A204.1 (cell line): ENCODE measurements around the gene CASTOR1.
"Not testable (repeated sequence)": the region's sequence is repeated elsewhere in the genome, so short reads cannot be mapped to it uniquely, and the experiment has no call there.

Source experiments
- FAIRE-seq: peaks from 2 replicates; lab custom pipeline; 2012; peaks lifted over from hg19 to GRCh38; lab: Jason Lieb, UNC

CASTOR1 gene

DNA sequence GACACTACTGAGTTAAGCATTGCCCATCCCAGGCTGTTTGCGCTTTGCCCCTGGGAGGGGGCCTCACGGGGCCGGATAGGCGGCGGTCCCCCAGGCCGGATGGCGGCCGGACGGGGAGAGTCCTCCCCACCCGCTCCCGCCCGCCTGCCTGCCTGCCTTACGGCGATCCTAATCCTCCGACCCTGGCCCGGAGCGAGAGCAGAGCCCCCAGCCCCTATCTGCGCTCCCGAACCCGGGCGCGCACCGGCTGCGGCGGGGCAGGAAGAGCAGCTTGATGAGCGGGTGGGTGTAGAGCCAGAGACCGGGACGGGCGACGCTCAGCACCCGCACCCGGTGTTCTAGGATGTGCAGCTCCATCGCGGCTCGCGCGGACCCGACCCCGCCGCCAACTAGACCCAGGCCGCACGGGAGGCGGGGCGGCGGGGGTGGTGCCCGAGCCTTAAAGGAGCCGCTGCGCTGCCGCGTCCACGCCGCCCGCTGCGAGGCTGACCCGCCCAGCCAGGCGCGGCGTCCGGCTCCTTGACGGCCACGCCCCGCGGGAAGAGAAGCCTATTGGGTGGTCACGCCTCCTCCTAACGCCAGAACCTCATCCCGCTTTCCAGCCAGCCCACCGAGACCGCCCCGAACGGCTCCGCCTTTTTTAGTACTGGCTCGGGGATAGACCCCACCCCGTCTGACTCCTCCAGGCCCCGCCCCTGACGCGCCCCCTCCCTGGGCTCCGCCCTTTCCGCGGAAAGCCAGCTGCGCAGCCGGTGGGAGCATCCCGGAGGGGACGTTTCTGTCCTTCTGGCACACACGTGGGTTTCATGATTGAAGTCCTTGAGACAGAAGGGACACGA lies at the start of gene CASTOR1:
Gene CASTOR1 (minus strand): TSS at position 365 of the 839 bp plus-strand sequence. CDS start 8 bp downstream, at position 357.
- FAIRE-seq: peak; percentile 76

GRCh38 chr22:30338802-30339201 lies 49.5 kb upstream of the CASTOR1 start:
- FAIRE-seq: no peak

GRCh38 chr22:30338341-30338740 lies 49.0 kb upstream of the CASTOR1 start:
- FAIRE-seq: not testable (repeated sequence)

DNA sequence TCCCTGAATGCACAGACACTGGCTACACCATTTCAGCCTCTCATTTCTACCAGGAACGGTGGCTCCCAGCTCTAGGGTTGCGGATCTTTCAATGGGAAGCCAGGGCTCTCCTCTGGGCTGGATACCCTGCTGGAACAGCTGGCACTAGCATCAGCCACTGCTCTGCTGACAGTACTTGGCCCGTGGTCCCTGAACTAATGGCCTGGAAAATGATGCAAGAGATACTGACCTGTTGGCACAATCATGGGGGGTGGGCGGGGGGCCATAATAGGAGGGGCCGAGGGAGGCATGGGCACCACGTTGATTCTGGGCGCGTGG lies 48.1 kb upstream of the CASTOR1 start:
- no peak for FAIRE-seq

DNA sequence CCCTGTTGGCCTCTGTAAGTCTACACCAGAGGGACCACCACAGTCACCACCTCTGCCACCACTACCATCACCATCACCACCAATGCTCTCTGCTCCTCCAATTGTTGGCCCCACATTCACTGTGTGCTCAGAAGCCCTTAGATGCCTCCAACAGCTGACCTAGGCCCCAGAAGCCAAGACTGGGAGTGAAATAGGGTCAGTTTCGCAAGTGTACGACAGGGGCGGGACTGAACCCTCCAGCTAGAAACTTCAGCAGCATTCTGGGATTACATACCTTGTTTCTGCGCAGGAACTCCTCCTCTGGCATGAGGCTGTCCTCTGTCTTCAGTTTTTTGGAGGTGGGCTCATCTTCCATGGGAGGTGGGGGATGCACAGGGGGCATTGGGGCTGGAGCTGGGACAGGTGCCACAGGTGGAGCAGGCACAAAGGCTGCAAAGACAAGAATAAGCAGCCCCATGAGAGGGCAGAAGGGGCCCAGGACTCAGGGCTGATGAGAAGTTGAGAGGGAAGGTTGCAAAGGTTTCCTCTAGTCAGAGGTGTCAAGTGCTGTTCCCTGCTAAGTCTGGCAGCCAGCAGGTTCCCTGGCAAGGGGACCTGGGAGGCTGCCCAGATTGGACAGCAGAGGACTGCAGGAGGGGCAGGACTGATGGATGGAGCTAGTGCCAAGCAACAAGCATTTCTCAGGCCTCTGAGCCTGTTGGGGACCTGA lies 47.6 kb upstream of the CASTOR1 start:
- no peak for FAIRE-seq

GRCh38 chr22:30335236-30335635 lies 45.9 kb upstream of the CASTOR1 start:
- no peak for FAIRE-seq

GRCh38 chr22:30334646-30335045 lies 45.3 kb upstream of the CASTOR1 start:
- no peak for FAIRE-seq

DNA sequence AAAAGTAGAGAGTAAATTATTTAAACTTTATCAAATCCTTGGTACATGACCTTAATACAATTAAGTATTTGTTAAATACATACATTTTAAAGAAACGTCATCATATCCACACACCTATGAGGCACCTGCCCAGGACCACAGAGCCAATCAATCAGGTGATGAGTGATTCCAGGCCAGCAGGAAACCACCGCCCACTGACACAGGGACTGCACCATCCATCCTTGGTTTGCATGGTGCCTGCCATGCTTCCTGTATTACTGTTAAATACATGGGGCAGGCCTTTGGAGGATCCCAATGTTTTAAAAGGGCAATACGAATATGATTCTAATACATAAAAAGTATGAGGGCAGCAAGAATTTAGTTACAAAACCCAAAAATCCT lies 44.4 kb upstream of the CASTOR1 start:
- no peak for FAIRE-seq

GRCh38 chr22:30332994-30333706 lies 43.8 kb upstream of the CASTOR1 start:
- FAIRE-seq: no peak

DNA sequence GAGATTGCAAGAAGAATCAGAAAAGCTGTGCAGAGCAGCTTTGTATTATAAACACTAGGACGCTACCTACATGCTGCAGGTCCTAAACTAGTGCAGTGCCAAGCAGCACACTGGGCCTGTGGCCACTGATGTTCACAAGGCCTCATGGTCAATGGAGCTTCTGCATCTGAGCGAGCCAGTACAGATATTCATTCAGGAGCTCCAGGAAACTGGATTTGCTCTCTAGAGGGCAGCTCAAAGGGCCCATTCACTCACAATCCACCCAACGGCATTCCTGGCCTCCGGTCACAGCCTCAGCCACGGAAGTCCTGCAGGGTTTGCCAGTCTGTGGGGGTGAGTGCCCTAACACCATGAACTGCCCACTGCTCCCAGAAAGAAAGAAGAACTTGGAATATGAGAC lies 43.2 kb upstream of the CASTOR1 start:
- no peak for FAIRE-seq

DNA sequence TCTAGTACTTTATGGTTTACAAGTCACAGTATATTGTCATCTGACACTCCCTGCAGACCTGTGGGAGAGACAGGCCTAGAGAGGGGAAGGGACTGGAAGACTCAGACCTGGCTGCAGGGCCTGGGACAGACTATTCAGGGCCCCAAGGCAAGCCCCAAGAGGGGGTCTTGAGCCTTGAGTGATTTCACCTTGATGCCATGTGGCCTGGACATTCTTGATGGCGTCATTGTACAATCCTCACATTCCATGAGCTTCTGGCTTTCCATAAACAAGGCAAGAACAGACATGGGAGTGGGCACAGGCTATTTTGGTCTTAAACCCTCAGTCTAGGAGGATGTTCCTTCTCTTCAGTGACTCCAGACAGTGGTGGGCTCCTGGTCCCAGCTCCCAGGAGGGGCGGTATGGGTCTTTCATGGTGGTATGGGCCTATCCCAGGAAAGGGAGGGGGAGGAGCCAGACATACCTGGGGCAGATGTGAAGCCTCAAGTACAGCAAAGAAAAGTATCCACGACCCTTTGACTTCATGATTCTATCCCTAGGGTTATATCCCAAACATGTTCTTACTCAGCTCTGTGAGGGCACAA lies 39.3 kb upstream of the CASTOR1 start:
- FAIRE-seq: no peak

- no peak for FAIRE-seq
Observed at GRCh38 chr22:30327864-30328345, 38.6 kb upstream of the CASTOR1 start.

GRCh38 chr22:30326706-30327362 lies 37.5 kb upstream of the CASTOR1 start, which contains the start of gene TBC1D10A:
Gene TBC1D10A (minus strand): TSS chr22:30326941. CDS start chr22:30326881, 60 bp downstream.
- no peak for FAIRE-seq

DNA sequence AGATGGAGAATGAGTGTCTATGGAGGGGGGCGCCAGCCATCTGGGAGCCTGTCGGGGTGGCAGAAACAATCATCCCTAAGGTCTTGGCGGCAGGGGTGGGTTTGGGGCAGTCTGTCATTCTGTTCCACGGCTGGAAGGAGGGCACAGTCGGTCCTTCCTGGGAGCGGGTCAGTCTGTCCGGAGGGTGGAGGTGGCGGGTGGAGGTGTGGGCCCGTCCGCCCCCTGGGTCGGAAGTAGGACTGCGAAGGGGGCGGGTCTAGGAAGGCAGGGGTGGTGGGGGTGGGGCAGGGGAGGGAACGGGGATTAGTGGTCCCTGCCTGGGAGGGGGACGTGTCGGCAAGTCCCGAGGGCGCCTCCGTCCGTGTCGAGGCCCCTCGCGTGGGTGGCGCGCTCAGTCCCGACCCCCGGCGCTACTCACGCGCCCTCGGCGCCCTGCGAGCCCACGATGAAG lies 37.0 kb upstream of the CASTOR1 start:
- no peak for FAIRE-seq

DNA sequence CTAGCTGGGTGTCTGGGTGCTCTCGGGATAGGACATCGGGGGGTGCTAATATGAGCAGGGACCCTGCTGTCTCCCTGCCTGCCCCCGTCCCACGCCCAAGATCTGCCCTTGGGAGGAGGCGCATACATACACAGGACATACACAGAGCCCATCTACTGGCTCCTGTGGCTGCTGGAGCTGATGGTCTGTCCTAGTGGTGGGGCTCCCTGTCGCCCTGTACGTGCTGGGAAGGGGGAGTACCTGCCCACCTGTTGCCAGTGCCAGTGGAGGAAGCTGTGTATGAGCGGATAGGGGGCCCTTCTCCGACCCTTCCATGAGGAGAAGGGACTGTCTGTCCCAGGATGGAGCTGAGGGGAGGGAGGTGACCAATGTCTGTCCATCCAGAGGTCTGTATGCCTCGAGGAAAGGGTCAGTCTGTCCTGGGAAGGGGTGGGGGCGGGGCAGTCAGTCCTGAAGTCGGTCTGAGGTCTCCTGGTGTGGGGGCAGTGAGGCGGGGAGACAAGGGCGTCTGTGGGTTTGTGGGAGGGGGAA lies 36.5 kb upstream of the CASTOR1 start:
- FAIRE-seq: no peak

DNA sequence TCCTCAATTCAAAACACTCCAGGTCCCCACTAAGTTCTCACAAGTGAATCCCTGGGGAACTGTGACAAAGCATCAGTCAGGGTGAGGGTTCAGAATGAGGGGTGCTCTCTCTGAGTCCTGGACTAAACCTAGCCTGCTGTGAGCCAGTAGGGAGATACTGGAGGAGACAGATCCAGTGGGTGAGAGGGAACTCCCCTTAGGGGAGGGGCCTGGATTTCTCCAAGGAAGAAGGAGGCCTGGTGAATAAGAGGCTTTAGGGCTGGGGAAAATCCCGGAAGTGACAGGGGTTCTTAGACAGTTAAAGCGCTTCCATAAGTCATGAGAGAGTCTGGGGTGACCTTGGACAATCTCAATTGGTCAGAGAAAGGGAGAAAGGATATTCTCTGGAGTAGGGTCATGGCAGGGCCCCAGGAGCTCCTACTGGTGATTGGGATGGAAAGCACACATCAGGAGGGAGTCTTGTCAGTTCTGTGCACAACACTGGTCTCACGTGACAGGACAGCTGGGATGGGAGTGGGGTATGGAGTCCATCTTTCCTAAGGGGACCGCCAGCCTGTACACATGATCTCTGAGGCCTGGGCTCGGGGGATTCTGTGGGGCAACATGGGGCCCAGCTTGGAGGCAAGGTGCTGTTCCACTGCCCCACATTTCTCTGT lies 35.9 kb upstream of the CASTOR1 start:
- FAIRE-seq: no peak

DNA sequence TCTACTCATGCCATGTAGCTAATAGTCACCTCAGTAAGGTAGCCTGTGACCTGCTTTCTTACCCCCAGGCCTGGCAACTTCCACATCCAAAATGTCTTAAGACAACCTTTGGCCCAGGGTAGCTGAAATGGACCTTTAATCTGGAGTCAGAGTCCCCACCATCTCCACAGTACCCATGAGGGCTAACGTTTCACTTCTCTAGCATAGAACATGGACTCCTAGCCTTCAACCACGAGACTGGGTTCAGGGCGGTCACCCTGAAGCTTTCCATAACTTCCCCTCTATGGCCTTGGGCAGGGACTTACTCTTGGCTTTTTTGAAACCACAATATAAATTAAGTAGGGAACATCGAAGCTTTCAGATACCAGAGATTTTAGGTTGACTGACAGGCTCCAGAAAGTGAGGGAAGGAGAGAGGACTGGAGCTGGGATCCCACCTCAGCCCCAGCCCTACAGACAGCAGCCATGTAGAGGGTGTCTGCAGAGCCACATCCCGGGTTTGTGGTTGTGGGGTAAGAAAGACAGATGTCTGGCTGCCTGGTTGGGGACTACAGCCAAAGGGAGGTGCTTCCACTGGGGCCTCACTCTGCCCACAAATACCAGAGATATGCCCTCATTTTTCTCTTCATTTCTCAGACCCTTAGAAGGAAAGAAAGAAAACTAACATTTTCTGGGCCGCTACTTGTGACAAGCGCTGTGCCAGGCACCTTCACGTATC lies 34.9 kb upstream of the CASTOR1 start:
- no peak for FAIRE-seq

- FAIRE-seq: no peak
Observed at GRCh38 chr22:30323246-30323645, 33.9 kb upstream of the CASTOR1 start.

- FAIRE-seq: no peak
Observed at GRCh38 chr22:30321461-30321860, 32.2 kb upstream of the CASTOR1 start.

GRCh38 chr22:30320021-30320556 lies 30.8 kb upstream of the CASTOR1 start:
- no peak for FAIRE-seq
